Duodenal mucosa (tissue), 2 donors: Measurements from ENCODE around the gene EXOC1L.

Experiments
- H3K27ac ChIP-seq: one replicate; pipeline ENCODE4 v1.7.0; 2013; ENCODE audit warnings: low read depth, low read length
- H3K27me3 ChIP-seq, 2 donors: one replicate each; pipeline ENCODE4 v1.7.0; 2013; ENCODE audit warnings: low read length in 2 of 2, control low read depth in 1 of 2; ENCODE audit not compliant: insufficient read depth in 2 of 2, control insufficient read depth in 1 of 2
- H3K36me3 ChIP-seq, 2 donors: one replicate each; pipeline ENCODE4 v1.7.0; 2013; ENCODE audit warnings: low read length in 2 of 2, control low read depth in 1 of 2; ENCODE audit not compliant: insufficient read depth in 2 of 2, control insufficient read depth in 1 of 2
- H3K4me1 ChIP-seq, 2 donors: one replicate each; pipeline ENCODE4 v1.7.0; 2013; ENCODE audit warnings: low read length in 2 of 2, control low read depth in 1 of 2; ENCODE audit not compliant: insufficient read depth in 2 of 2, control insufficient read depth in 1 of 2
- H3K4me3 ChIP-seq, 2 donors: one replicate each; pipeline ENCODE4 v1.7.0; 2013; ENCODE audit warnings: low read length in 2 of 2, low read depth in 1 of 2
- H3K9ac ChIP-seq, 2 donors: one replicate each; pipeline ENCODE4 v1.7.0; 2013; ENCODE audit warnings: low read length in 2 of 2, low read depth in 1 of 2
- H3K9me3 ChIP-seq, 2 donors: one replicate each; pipeline ENCODE4 v1.7.0; 2013; ENCODE audit warnings: low read length in 2 of 2, control low read depth in 1 of 2; ENCODE audit not compliant: control insufficient read depth in 1 of 2

The EXOC1L gene

DNA sequence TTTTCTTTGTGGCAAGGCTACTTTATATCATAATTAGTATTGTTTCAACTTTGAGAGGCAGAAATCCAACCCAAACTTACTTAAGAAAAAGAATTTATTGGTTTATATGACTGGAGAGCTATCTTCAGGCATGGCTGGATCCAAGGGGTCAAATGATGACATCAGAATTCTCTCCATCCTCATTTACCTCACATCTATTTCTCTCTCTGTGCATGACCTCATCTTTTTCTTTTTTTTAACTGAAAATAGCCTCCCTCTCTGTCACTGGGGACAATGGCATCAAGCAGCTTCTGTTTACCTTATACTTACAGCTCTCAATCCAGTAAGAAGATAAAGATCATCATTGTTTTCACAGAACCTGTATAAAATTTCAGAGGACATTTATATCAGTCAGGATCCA lies 12.0 kb upstream of the EXOC1L start:
- H3K4me1 ChIP-seq = no peaks in the 10 kb centered on the region

DNA sequence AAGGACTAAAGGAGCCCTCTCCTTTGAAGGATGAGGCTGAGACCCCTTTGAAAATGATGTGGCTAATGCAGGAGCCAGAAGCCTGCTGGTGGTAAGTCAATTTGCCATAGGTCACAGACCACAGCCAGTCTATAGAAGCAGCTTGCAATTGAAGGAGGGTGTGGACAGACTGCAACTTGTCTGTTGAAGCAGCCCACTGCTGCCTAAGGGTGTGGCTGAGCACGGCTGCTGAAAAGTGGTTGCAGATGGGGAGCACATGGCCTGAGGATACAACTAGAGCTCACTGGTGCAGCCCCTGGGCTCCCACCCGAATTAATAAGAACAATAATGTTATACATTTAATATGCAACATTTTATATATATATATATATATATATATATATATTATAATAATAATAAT lies 11.4 kb upstream of the EXOC1L start:
- H3K9ac ChIP-seq = no peak overlapping the region
- no peaks in the 10 kb centered on the region for H3K36me3 ChIP-seq
- H3K4me1 ChIP-seq = no peaks in the 10 kb centered on the region
- no peaks in the 10 kb centered on the region for H3K9me3 ChIP-seq
- no peaks in the 10 kb centered on the region for H3K27me3 ChIP-seq
- no peak overlapping the region for H3K27ac ChIP-seq
- no peak overlapping the region for H3K4me3 ChIP-seq

More for the DNA sequence above, 12.0 kb upstream of the EXOC1L start:
- no peaks in the 10 kb centered on the region for H3K27me3 ChIP-seq
- no peaks in the 10 kb centered on the region for H3K9me3 ChIP-seq
- no peak overlapping the region for H3K4me3 ChIP-seq
- no peak overlapping the region for H3K27ac ChIP-seq
- H3K36me3 ChIP-seq = no peaks in the 10 kb centered on the region
- no peak overlapping the region for H3K9ac ChIP-seq

DNA sequence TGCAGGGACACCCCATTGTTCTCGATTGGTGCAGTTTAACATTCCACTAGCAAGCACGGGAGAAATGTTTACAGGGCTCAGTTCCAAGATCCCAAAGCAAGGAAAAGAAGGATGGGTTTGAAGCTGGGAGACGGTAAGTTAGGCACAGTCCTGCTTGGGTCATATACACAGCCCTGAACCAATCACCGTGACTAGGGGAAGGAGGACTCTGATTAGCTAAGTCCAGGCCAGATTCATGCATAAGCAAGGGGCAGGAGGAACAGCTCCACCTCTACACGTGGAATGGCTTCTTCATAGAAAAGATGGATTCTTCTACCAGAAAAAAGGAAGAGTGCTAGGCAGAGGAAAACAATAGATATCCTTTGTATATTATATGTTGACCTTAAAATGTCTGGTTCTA lies 11.0 kb upstream of the EXOC1L start:
- Histone ChIP-seq H3K27me3 (no peaks in the 10 kb centered on the region), H3K4me1 (no peaks in the 10 kb centered on the region), H3K36me3 (no peaks in the 10 kb centered on the region), H3K4me3 (no peak overlapping the region), H3K27ac (no peak overlapping the region), H3K9me3 (no peaks in the 10 kb centered on the region), H3K9ac (no peak overlapping the region)

DNA sequence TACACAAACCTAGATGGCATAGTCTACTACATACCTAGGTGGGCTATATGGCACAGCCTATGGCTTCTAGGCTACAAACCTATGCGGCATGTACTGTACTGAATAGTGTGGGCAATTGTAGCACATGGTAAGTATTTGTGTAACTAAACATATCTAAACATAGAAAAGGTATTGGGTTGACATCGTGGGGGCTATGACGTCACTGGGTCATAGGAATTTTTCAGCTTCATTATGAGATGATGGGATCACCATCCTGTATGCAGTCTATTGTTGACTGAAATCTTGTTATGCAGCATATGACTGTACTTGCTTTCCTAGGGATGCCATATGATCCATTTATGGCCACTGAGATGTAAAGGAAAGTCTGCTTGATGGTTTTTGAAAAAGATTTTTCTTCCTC lies 1.9 kb upstream of the EXOC1L start:
- Histone ChIP-seq H3K4me3 (no peak overlapping the region), H3K9ac (no peak overlapping the region), H3K9me3 (no peaks in the 10 kb centered on the region), H3K4me1 (no peaks in the 10 kb centered on the region), H3K36me3 (no peaks in the 10 kb centered on the region), H3K27ac (no peak overlapping the region), H3K27me3 (no peaks in the 10 kb centered on the region)

DNA sequence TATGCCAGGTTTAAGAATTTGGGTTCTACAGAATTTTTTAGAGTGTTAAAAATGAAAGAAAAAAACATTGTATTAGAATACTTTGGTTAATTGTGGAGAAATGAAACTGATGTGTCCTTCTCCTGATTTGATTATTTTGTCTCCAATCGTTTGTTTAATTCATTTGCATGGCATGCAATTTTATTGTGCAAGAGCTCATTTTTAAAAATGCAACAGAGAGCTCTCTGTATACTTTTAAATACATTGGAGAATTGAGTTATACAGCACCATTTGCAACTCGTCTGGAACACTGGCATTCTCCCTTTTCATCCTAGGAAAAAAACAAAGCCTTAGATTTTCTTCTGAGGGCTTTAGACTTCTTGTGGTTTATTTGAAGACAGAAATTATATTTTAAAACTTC lies 689 bp downstream of the EXOC1L start:
- H3K27ac ChIP-seq = no peak overlapping the region
- H3K4me1 ChIP-seq = no peaks in the 10 kb centered on the region
- no peak overlapping the region for H3K9ac ChIP-seq
- no peaks in the 10 kb centered on the region for H3K27me3 ChIP-seq
- no peaks in the 10 kb centered on the region for H3K36me3 ChIP-seq
- H3K4me3 ChIP-seq = no peak overlapping the region
- no peaks in the 10 kb centered on the region for H3K9me3 ChIP-seq

DNA sequence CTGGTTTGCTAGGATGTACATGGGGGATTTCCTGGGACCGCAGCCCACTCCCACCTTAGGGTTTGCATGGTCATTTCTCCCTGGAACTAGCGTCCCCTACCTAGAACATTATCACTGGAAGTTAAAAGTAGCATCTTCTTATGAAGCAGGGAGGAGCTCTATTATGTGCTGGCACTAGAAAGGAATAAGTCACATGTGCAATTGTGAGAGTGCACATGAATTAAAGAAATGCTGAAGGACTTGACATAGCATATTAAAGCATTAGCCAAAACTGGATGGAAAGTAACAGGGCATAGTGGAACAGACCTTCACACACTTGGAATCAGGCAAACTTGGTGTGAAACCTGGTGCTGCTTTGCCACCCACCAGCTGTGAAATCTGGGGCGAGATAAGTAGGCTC lies 2.7 kb downstream of the EXOC1L start:
- H3K27me3 ChIP-seq = no peaks in the 10 kb centered on the region
- H3K27ac ChIP-seq = no peak overlapping the region
- no peak overlapping the region for H3K9ac ChIP-seq
- H3K4me3 ChIP-seq = no peak overlapping the region
- no peaks in the 10 kb centered on the region for H3K36me3 ChIP-seq
- no peaks in the 10 kb centered on the region for H3K4me1 ChIP-seq
- no peaks in the 10 kb centered on the region for H3K9me3 ChIP-seq

DNA sequence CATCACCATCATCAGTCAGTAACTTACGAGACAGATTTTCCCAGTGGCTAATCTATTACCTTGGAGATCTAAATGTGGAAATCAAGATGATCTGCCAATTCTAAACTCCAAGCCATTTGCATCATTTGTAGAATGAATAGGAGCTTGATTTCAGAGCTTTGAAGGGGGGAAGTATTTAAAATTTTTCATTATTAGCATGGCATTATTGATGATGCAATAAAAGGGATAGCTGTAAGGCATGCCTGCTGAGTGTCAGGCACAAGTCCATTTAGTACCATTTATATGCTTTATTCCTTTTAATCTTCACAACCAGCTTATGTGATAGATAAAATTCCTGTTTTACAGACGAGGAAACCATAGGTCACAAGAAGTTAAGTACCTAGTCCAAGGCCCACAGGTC lies 5.3 kb downstream of the EXOC1L start:
- H3K4me1 ChIP-seq = no peaks in the 10 kb centered on the region
- no peak overlapping the region for H3K27ac ChIP-seq
- H3K4me3 ChIP-seq = no peak overlapping the region
- H3K9ac ChIP-seq = no peak overlapping the region
- H3K36me3 ChIP-seq = no peaks in the 10 kb centered on the region
- no peaks in the 10 kb centered on the region for H3K9me3 ChIP-seq
- H3K27me3 ChIP-seq = peaks cover 0 to under 1% of the 10 kb centered on the region in 2 donors

DNA sequence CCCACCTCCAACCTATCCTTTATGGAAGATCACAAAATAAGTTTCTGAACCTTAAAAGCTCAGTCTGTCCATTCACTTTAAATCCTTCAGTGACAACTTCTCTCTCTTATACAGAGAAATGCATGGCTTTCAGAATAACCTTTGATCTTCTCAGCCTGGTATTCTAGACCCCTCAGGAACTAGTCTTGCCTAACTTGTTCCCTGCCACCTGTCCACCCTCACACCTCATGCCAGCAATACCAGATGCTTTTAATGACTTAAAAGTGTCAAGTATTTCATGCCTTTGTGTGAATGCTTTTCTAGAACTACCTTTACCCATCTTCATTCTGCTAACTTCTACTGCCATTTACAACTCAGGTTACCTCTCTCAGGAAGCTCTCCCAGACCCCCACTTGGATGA lies 7.4 kb downstream of the EXOC1L start:
- no peak overlapping the region for H3K4me3 ChIP-seq
- H3K4me1 ChIP-seq = no peaks in the 10 kb centered on the region
- H3K9ac ChIP-seq = no peak overlapping the region
- peaks cover 0 to 5% of the 10 kb centered on the region in 2 donors for H3K27me3 ChIP-seq
- H3K9me3 ChIP-seq = no peaks in the 10 kb centered on the region
- no peak overlapping the region for H3K27ac ChIP-seq
- H3K36me3 ChIP-seq = no peaks in the 10 kb centered on the region

DNA sequence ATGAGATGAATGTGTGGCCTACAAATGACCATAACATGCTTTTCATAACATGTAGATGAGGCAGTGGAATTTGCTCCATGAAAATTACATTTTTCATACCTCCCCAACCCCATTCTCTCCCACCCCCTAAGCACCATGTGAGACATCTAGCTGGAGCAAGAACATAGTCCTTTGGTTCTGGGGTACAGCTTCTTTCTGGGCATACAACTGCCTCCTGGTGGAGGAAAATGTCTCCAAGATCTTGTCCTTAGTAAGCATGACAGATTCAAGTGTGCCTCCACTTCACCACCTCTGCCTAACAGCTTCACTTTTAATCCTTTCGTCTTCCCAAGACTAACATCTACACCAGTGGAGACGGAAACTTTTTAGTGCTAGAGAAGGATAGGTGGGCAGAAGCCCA lies 8.0 kb downstream of the EXOC1L start:
- Histone ChIP-seq H3K4me1 (no peaks in the 10 kb centered on the region), H3K4me3 (no peak overlapping the region), H3K36me3 (no peaks in the 10 kb centered on the region), H3K27ac (no peak overlapping the region), H3K27me3 (peaks cover 0 to 5% of the 10 kb centered on the region in 2 donors), H3K9me3 (no peaks in the 10 kb centered on the region), H3K9ac (no peak overlapping the region)

DNA sequence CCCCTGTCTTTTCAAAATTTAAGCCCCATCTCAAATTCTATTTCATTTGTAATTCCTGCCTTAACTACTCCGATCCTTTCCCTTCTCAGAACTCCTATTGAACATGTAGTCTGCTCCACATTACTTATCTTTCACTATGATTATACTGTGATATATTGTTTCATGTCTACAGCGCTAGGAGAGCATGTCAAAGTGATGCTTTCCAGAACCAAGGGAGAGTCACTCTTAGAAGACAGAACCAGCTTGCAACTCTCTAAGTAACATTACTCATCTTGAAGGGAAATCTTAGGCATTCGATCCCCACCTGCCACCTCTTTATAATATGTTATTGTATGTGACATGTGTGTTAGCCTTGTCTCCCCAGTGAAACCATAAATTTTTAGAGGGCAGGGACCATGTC lies 10.5 kb downstream of the EXOC1L start:
- Histone ChIP-seq H3K4me1 (no peaks in the 10 kb centered on the region), H3K36me3 (no peaks in the 10 kb centered on the region), H3K27ac (no peak overlapping the region), H3K27me3 (peaks cover 0 to 5% of the 10 kb centered on the region in 2 donors), H3K4me3 (no peak overlapping the region), H3K9ac (no peak overlapping the region), H3K9me3 (no peaks in the 10 kb centered on the region)

DNA sequence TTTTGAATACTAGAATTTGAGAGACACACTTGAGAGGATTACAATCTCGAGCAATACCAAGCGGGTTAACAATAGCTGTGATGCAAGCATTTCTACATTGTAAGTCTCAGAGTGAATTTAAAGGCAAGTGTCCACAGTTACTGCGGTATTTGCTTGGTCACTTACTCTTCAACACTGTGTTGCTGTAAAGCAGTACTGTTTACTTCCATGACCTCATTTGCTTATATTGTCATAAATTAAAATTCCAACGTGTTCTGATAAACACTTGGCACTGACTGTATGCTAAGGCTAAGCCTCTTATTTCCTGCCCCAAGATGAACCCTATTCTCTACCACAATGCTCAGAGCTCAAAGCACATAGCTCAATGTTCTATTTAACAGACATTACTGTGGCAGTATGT lies 11.1 kb downstream of the EXOC1L start:
- Histone ChIP-seq H3K36me3 (no peaks in the 10 kb centered on the region), H3K4me3 (no peak overlapping the region), H3K27ac (no peak overlapping the region), H3K27me3 (peaks cover 0 to 5% of the 10 kb centered on the region in 2 donors), H3K9me3 (no peaks in the 10 kb centered on the region), H3K9ac (no peak overlapping the region), H3K4me1 (no peaks in the 10 kb centered on the region)
